H9 (cell line): ENCODE results near the gene FBXL5. TPM values are rescaled to one million over a fixed set of nuclear protein-coding genes. Genes with fewer than 3 reads are reported as not detected.

Experiments
- DNase-seq: peaks from one replicate; pipeline ENCODE4 v3.0.0-alpha.2; 2017
- H2AFZ ChIP-seq: one replicate; pipeline ENCODE4 v1.6.1; 2013; ENCODE audit warnings: mild to moderate bottlenecking, low read length, control low read depth, moderate library complexity
- H2AK5ac ChIP-seq: 2 replicates; pipeline ENCODE4 v1.6.1; 2013; ENCODE audit warnings: low read length, control low read depth, mixed read lengths; ENCODE audit not compliant: insufficient read length
- H2BK120ac ChIP-seq: one replicate; pipeline ENCODE4 v1.6.1; 2013; ENCODE audit warnings: low read depth, mild to moderate bottlenecking, low read length, control low read depth, inconsistent platforms; ENCODE audit not compliant: poor library complexity, severe bottlenecking
- H2BK12ac ChIP-seq: 2 replicates; pipeline ENCODE4 v1.6.1; 2013; ENCODE audit warnings: low read length, control low read depth, mixed read lengths, low read depth; ENCODE audit not compliant: insufficient read length
- H2BK15ac ChIP-seq: 2 replicates; pipeline ENCODE4 v1.6.1; 2013; ENCODE audit warnings: low read depth, low read length, control low read depth
- H2BK20ac ChIP-seq: one replicate; pipeline ENCODE4 v1.6.1; 2013; ENCODE audit warnings: low read depth, mild to moderate bottlenecking, low read length, control low read depth, inconsistent platforms; ENCODE audit not compliant: poor library complexity, severe bottlenecking
- H2BK5ac ChIP-seq: 2 replicates; pipeline ENCODE4 v1.6.1; 2013; ENCODE audit warnings: low read length, control low read depth, mixed read lengths; ENCODE audit not compliant: insufficient read length
- H3K14ac ChIP-seq: 2 replicates; pipeline ENCODE4 v1.6.1; 2013; ENCODE audit warnings: low read length, control low read depth; ENCODE audit not compliant: insufficient read depth
- H3K18ac ChIP-seq: 2 replicates; pipeline ENCODE4 v1.6.1; 2013; ENCODE audit warnings: low read depth, mild to moderate bottlenecking, mixed read lengths, low read length, control low read depth; ENCODE audit not compliant: insufficient read length
- H3K23ac ChIP-seq: 2 replicates; pipeline ENCODE4 v1.6.1; 2013; ENCODE audit warnings: low read length, control low read depth, mixed read lengths, low read depth; ENCODE audit not compliant: insufficient read length
- H3K23me2 ChIP-seq: 2 replicates; pipeline ENCODE4 v1.6.1; 2013; ENCODE audit warnings: low read depth, mild to moderate bottlenecking, mixed read lengths, low read length, control low read depth; ENCODE audit not compliant: insufficient read length, poor library complexity, severe bottlenecking
- H3K27ac ChIP-seq: 2 replicates; pipeline ENCODE4 v1.5.1; 2013; ENCODE audit warnings: low read length, control low read depth, mixed read lengths, low read depth; ENCODE audit not compliant: insufficient read length
- H3K27me3 ChIP-seq: 2 replicates; pipeline ENCODE4 v1.6.1; 2013; ENCODE audit warnings: low read length, control low read depth, inconsistent platforms; ENCODE audit not compliant: insufficient read depth
- H3K4ac ChIP-seq: 2 replicates; pipeline ENCODE4 v1.6.1; 2013; ENCODE audit warnings: low read depth, mild to moderate bottlenecking, control low read depth, inconsistent platforms, low read length, moderate library complexity
- H3K4me1 ChIP-seq: 2 replicates; pipeline ENCODE4 v1.6.1; 2013; ENCODE audit warnings: low read length, control low read depth, inconsistent platforms; ENCODE audit not compliant: insufficient read depth
- H3K4me2 ChIP-seq: 2 replicates; pipeline ENCODE4 v1.6.1; 2013; ENCODE audit warnings: low read length, control low read depth, mixed read lengths; ENCODE audit not compliant: insufficient read length, insufficient read depth
- H3K56ac ChIP-seq: 2 replicates; pipeline ENCODE4 v1.6.1; 2013; ENCODE audit warnings: low read depth, mild to moderate bottlenecking, mixed read lengths, low read length, control low read depth; ENCODE audit not compliant: insufficient read length
- H3K79me1 ChIP-seq: 2 replicates; pipeline ENCODE4 v1.6.1; 2013; ENCODE audit warnings: low read depth, mild to moderate bottlenecking, moderate library complexity, low read length, control low read depth, inconsistent platforms; ENCODE audit not compliant: insufficient read depth, poor library complexity, severe bottlenecking
- H3K79me2 ChIP-seq: 2 replicates; pipeline ENCODE4 v1.6.1; 2013; ENCODE audit warnings: low read length, control low read depth, inconsistent platforms; ENCODE audit not compliant: insufficient read depth
- H3K9ac ChIP-seq: 2 replicates; pipeline ENCODE4 v1.6.1; 2013; ENCODE audit warnings: low read length, control low read depth, mixed read lengths; ENCODE audit not compliant: insufficient read length; ENCODE audit errors: extremely low read depth
- H3K9me3 ChIP-seq: one replicate; pipeline ENCODE4 v1.6.1; 2013; ENCODE audit warnings: low read depth, low read length, inconsistent platforms; ENCODE audit not compliant: control insufficient read depth
- H3T11ph ChIP-seq: one replicate; pipeline ENCODE4 v1.6.1; 2013; ENCODE audit warnings: mild to moderate bottlenecking, low read length, control low read depth, inconsistent platforms
- H4K20me1 ChIP-seq: one replicate; pipeline ENCODE4 v1.6.1; 2013; ENCODE audit not compliant: control insufficient read depth, insufficient read length, insufficient read depth
- H4K5ac ChIP-seq: 2 replicates; pipeline ENCODE4 v1.6.1; 2013; ENCODE audit warnings: low read depth, mild to moderate bottlenecking, mixed read lengths, low read length, control low read depth; ENCODE audit not compliant: insufficient read length
- H4K8ac ChIP-seq: replicated peaks from 2 replicates; pipeline ENCODE4 v1.6.1; 2013; ENCODE audit warnings: low read length, control low read depth, mixed read lengths, low read depth; ENCODE audit not compliant: insufficient read length
- H4K91ac ChIP-seq: 2 replicates; pipeline ENCODE4 v1.6.1; 2013; ENCODE audit warnings: low read depth, mild to moderate bottlenecking, moderate library complexity, mixed read lengths, low read length, control low read depth; ENCODE audit not compliant: insufficient read length
- H3K27ac Mint-ChIP-seq, 3 experiments: 2 replicates in 2 of 3; 3 replicates in 1 of 3; pipeline ENCODE4 v1.8.0; 2020 to 2021; ENCODE audit warnings: mixed read lengths in 3 of 3, mild to moderate bottlenecking in 1 of 3, moderate library complexity in 1 of 3
- H3K27me3 Mint-ChIP-seq: 2 replicates; pipeline ENCODE4 v1.8.0; 2021; ENCODE audit warnings: low read depth, mild to moderate bottlenecking, moderate library complexity, mixed read lengths
- H3K36me3 Mint-ChIP-seq, 3 experiments: 2 replicates in 2 of 3; 3 replicates in 1 of 3; pipeline ENCODE4 v1.8.0; 2020 to 2021; ENCODE audit warnings: low read depth in 3 of 3, mixed read lengths in 3 of 3; ENCODE audit not compliant: insufficient read depth in 1 of 3
- H3K4me1 Mint-ChIP-seq, 2 experiments: 2 replicates each; pipeline ENCODE4 v1.8.0; 2020; ENCODE audit warnings: mixed read lengths in 2 of 2
- H3K4me3 Mint-ChIP-seq, 2 experiments: 2 replicates in 1 of 2; 3 replicates in 1 of 2; pipeline ENCODE4 v1.8.0; 2020 to 2021; ENCODE audit warnings: mild to moderate bottlenecking in 2 of 2, mixed read lengths in 2 of 2, moderate library complexity in 1 of 2
- H3K9me3 Mint-ChIP-seq, 2 experiments: 2 replicates in 1 of 2; 3 replicates in 1 of 2; pipeline ENCODE4 v1.8.0; 2020; ENCODE audit warnings: mild to moderate bottlenecking in 2 of 2, mixed read lengths in 2 of 2, moderate library complexity in 1 of 2
- total RNA-seq: library from RNA; stranded (reverse); gene quantifications from 2 replicates; pipeline ENCODE4 v1.2.1, GENCODE V29; 2021
- TF ChIP-seq, protein P1 (sequence below): fragments of 200-600 bp; sonication (generic); conservative IDR thresholded peaks from 3 replicates; pipeline ENCODE4 v1.8.0; 2021; ENCODE audit warnings: antibody characterized with exemption, mild to moderate bottlenecking

FBXL5 gene
- total RNA-seq, 1 experiment from 2014 or later, result 57.6 TPM

DNA sequence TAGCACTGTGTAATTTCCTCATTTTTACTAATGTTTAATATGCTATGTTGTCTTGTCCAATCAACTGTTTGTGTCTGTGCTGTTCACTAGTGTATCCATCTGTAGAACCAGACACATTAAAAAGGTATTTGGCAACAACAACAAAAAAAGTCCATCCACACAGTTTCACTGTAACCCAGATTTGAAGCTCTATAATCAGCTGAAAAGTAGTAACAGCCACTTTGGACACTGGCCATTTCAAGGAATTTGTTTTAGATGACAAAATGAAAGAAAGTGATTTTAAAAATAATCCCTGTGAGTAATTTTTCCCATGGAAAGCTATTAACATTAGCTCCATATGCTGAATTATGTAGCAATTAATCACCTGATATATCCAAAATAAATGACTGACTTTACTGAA, 2.2 kb upstream of the FBXL5 start:
- H3K79me2 ChIP-seq, result peaks cover 3% of the 10 kb centered on the region; the same call in 1 of the 2 replicates
- H3K4me1 ChIP-seq, result peaks cover 2% of the 10 kb centered on the region; the same call in 1 of the 2 replicates
- H3K18ac ChIP-seq, result no peak overlapping the region
- Mint-ChIP-seq H3K4me3 (no peak overlapping the region), H3K36me3 (peaks cover 0 to 4% (median 3%) of the 10 kb centered on the region in 3 experiments; a peak in 4 of 7 replicates), H3K27me3 (no peaks in the 10 kb centered on the region; the same call in 1 of the 2 replicates), H3K4me1 (peaks cover 21 to 29% of the 10 kb centered on the region in 2 experiments), H3K27ac (no peak overlapping the region), H3K9me3 (no peaks in the 10 kb centered on the region)
- DNase-seq, result no peak
- H3K23ac ChIP-seq, result no peak overlapping the region
- H3K79me1 ChIP-seq, result no peaks in the 10 kb centered on the region
- H2AFZ ChIP-seq, result no peak overlapping the region
- H3K4me2 ChIP-seq, result no peak overlapping the region
- no peak overlapping the region for H2BK5ac ChIP-seq
- no peak overlapping the region for H3K27ac ChIP-seq
- no peak overlapping the region for H4K91ac ChIP-seq
- H4K5ac ChIP-seq, result no peak overlapping the region
- no peak overlapping the region for H3K4ac ChIP-seq
- no peaks in the 10 kb centered on the region for H4K20me1 ChIP-seq
- no peaks in the 10 kb centered on the region for H3K9me3 ChIP-seq
- no peak overlapping the region for H3K56ac ChIP-seq
- no peak overlapping the region for H3K14ac ChIP-seq
- no peak overlapping the region for H2BK12ac ChIP-seq
- H2BK15ac ChIP-seq, result no peak overlapping the region
- no peak overlapping the region for H2AK5ac ChIP-seq
- peaks cover 10% of the 10 kb centered on the region for H3K23me2 ChIP-seq
- no peak overlapping the region for H4K8ac ChIP-seq
- H2BK20ac ChIP-seq, result no peak overlapping the region
- no peaks in the 10 kb centered on the region for H3K27me3 ChIP-seq
- no peak overlapping the region for H2BK120ac ChIP-seq
- H3K9ac ChIP-seq, result no peak overlapping the region
- TF ChIP-seq, protein P1, sequence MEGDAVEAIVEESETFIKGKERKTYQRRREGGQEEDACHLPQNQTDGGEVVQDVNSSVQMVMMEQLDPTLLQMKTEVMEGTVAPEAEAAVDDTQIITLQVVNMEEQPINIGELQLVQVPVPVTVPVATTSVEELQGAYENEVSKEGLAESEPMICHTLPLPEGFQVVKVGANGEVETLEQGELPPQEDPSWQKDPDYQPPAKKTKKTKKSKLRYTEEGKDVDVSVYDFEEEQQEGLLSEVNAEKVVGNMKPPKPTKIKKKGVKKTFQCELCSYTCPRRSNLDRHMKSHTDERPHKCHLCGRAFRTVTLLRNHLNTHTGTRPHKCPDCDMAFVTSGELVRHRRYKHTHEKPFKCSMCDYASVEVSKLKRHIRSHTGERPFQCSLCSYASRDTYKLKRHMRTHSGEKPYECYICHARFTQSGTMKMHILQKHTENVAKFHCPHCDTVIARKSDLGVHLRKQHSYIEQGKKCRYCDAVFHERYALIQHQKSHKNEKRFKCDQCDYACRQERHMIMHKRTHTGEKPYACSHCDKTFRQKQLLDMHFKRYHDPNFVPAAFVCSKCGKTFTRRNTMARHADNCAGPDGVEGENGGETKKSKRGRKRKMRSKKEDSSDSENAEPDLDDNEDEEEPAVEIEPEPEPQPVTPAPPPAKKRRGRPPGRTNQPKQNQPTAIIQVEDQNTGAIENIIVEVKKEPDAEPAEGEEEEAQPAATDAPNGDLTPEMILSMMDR, result no peak
- no peak overlapping the region for H3T11ph ChIP-seq
